Heart left ventricle (tissue), 16 donors: ENCODE measurements around the gene CCR1. TPM values are rescaled to one million over a fixed set of nuclear protein-coding genes. Genes with fewer than 3 reads are reported as not detected.
"Not testable (repeated sequence)": the region's sequence is repeated elsewhere in the genome, so short reads cannot be mapped to it uniquely, and the experiment has no call there.

ENCODE experiments used
- ATAC-seq, 4 donors: fragments of 200-7000 bp; cut with Tn5 transposase; one replicate each; pipeline ENCODE4 v1.9.1; 2020 to 2022; ENCODE audit warnings: moderate library complexity in 4 of 4, mild to moderate bottlenecking in 3 of 4, moderate number of reproducible peaks in 1 of 4
- DNase-seq, 5 donors: peaks; one replicate each; pipeline ENCODE4 v3.0.0-alpha.2; 2020
- H3K27ac ChIP-seq, 12 donors: fragments of 200-600 bp; sonication (generic) in 4 of 12; one replicate each; pipeline versions ENCODE4 v1.5.0 to v1.8.0; 2016 to 2022; ENCODE audit warnings: mild to moderate bottlenecking in 2 of 12
- H3K27me3 ChIP-seq, 9 donors: fragments of 200-600 bp; sonication (generic) in 2 of 9; one replicate each; pipeline versions ENCODE4 v1.5.1 to v1.8.0; 2016 to 2022; ENCODE audit warnings: mild to moderate bottlenecking in 3 of 9
- H3K36me3 ChIP-seq, 9 donors: fragments of 200-600 bp; sonication (generic) in 2 of 9; one replicate each; pipeline versions ENCODE4 v1.5.0 to v1.8.0; 2018 to 2022; ENCODE audit warnings: mild to moderate bottlenecking in 2 of 9
- H3K4me1 ChIP-seq, 12 donors: fragments of 200-600 bp; sonication (generic) in 4 of 12; one replicate each; pipeline versions ENCODE4 v1.5.0 to v1.8.0; 2016 to 2022; ENCODE audit warnings: mild to moderate bottlenecking in 3 of 12
- H3K4me3 ChIP-seq, 12 donors: fragments of 200-600 bp; sonication (generic) in 4 of 12; one replicate each; pipeline versions ENCODE4 v1.5.0 to v1.8.0; 2017 to 2022; ENCODE audit warnings: mild to moderate bottlenecking in 9 of 12, moderate library complexity in 4 of 12
- H3K9me3 ChIP-seq, 12 donors: fragments of 200-600 bp; sonication (generic) in 4 of 12; one replicate each; pipeline versions ENCODE4 v1.5.0 to v1.8.0; 2016 to 2022; ENCODE audit warnings: mild to moderate bottlenecking in 1 of 12
- CTCF ChIP-seq, 12 donors: fragments of 200-600 bp; sonication (generic) in 4 of 12; IDR thresholded peaks; one replicate each; pipeline versions ENCODE4 v1.5.0 to v1.8.0; 2018 to 2022; ENCODE audit warnings: antibody characterized with exemption in 12 of 12, mild to moderate bottlenecking in 5 of 12
- POLR2A ChIP-seq, 2 donors: fragments of 450-650 bp; IDR thresholded peaks; one replicate each; pipeline ENCODE4 v1.6.1; 2017; ENCODE audit warnings: antibody characterized with exemption in 2 of 2, mild to moderate bottlenecking in 2 of 2, moderate library complexity in 2 of 2
- WGBS, 4 donors: extraction: QIAGEN DNeasy Blood & Tissue Kit in 2 of 4; methylation state at CpG; one replicate each; pipeline versions ENCODE4 v1.1.5 to v1.1.7; 2013 to 2018; 5-methylcytosine and 5-hydroxymethylcytosine counted together
- intact Hi-C, 10 donors: fragments of 100-400 bp; cut with DNase I; formaldehyde crosslinking; loops; one replicate each; pipeline versions ENCODE4 v1.11.1 to v1.14.2; 2022
- polyA plus RNA-seq, 2 donors: library from polyadenylated mRNA; stranded (reverse); fragments of 200-250 nt; gene quantifications; one replicate each; pipeline ENCODE4 v1.2.3, GENCODE V29; 2013
- total RNA-seq, 9 donors: library from RNA; depleted of rRNA in 2 of 9; stranded (reverse); fragments of >200 nt in 2 of 9; fragmentation: NEBNext Ultra II Directional in 3 of 9; extraction: Animal tissue kit (Norgen Biotek cat#: 25700) in 3 of 9; gene quantifications; one replicate each; pipeline versions ENCODE4 v1.1.0 to v1.2.4, GENCODE V29; 2016 to 2023
- donor health status: ischemic (EF 13 %, LVEDD 7.1; RV severe dilation, severe dysfunction).
- donor health status: healthy with polysubstance abuse.
- donor health status: DM: no; HTN: yes; CAD: no.
- donor health status: DM: no; HTN: no; CAD: no.
- donor health status: ischemic (EF 25% LVEDD 6.9; RV normal size, moderate dysfunction).
- donor health status: ischemic (EF 25% LVEDD 5.7; RV mildly dilated, moderate dysfunction).
- donor health status: healthy.
- donor health status: DM: yes; HTN: yes; CAD: no.
- donor health status: ischemic (EF 35%, LVEDD 5.7; RV mildly dilated, moderate dysfunction).
- donor health status: nonischemic (EF 11% LVEDD 7.7; RV severe dilation, severe dysfunction).
- donor health status: DM: yes; HTN: yes; CAD: no.
- donor health status: PGD.
- donor health status: ischemic (EF 29% LVEDD 5.4; RV normal size, mild dysfunction).
- donor health status: nonischemic (EF 23%, LVEDD 6.1; RV moderate dilation, normal function).

CCR1 gene
- total and polyA plus RNA-seq, 11 donors = 0.61 to 52.6 (median 2.3) TPM

GRCh38 chr3:46212101-46212500, 4.0 kb upstream of the CCR1 start:
- ATAC-seq = no peak
- no peak overlapping the region for H3K27ac ChIP-seq

GRCh38 chr3:46209746-46210470, 1.8 kb upstream of the CCR1 start:
- no peak for DNase-seq
- 72 to 94% (median 84%) methylated on average over 3 of the region's 3 CpGs for WGBS, 4 donors
- H3K9me3 ChIP-seq = no peaks in the 10 kb centered on the region
- H3K4me1 ChIP-seq = peaks cover 0 to 68% (median 0%) of the 10 kb centered on the region in 12 donors
- no peaks in the 10 kb centered on the region for H3K36me3 ChIP-seq
- no peak overlapping the region for H3K4me3 ChIP-seq
- intact Hi-C loops = loop anchor here in 1 of 10 donors (5.0 to 10.0 kb wide), 2 partner anchors 123 to 155 kb away; no protein-coding TSS in a partner anchor
- peak overlapping the region in 1 of 12 donors; percentile 90 for H3K27ac ChIP-seq
- H3K27me3 ChIP-seq = peaks cover 0 to 10% (median 3%) of the 10 kb centered on the region in 9 donors
- TF ChIP-seq CTCF (IDR thresholded peaks at IDR 0.05) = no peak
- no peak for TF ChIP-seq POLR2A (IDR thresholded peaks at IDR 0.05)
- ATAC-seq = no peak

More at GRCh38 chr3:46212101-46212500, 4.0 kb upstream of the CCR1 start:
- Histone ChIP-seq H3K4me1 (peaks cover 0 to 59% (median 0%) of the 10 kb centered on the region in 12 donors), H3K9me3 (no peaks in the 10 kb centered on the region), H3K4me3 (no peak overlapping the region), H3K27me3 (peaks cover 0 to 22% (median 3%) of the 10 kb centered on the region in 9 donors), H3K36me3 (no peaks in the 10 kb centered on the region)
- no peak for DNase-seq
- TF ChIP-seq CTCF (IDR thresholded peaks at IDR 0.05) = no peak
- TF ChIP-seq POLR2A (IDR thresholded peaks at IDR 0.05) = no peak
- intact Hi-C loops = loop anchor here in 1 of 10 donors (10.0 kb wide), 1 partner anchor 153 kb away; no protein-coding TSS in a partner anchor
- 72 to 79% (median 74%) methylated on average over 6 of the region's 6 CpGs for WGBS, 4 donors

GRCh38 chr3:46209053-46209452, 940 bp upstream of the CCR1 start:
- Histone ChIP-seq H3K36me3 (peaks cover 0 to under 1% (median 0%) of the 10 kb centered on the region in 9 donors), H3K9me3 (no peaks in the 10 kb centered on the region), H3K27ac (peak overlapping the region in 1 of 12 donors; percentile 90), H3K4me3 (no peak overlapping the region), H3K27me3 (peaks cover 0 to 3% (median 0%) of the 10 kb centered on the region in 9 donors), H3K4me1 (peaks cover 0 to 66% (median 0%) of the 10 kb centered on the region in 12 donors)
- DNase-seq (no peak), ATAC-seq (no peak)
- intact Hi-C loops = loop anchor here in 1 of 10 donors (5.0 kb wide), 1 partner anchor 122 kb away; no protein-coding TSS in a partner anchor
- 34 to 49% (median 40%) methylated on average over 2 of the region's 2 CpGs for WGBS, 4 donors
- TF ChIP-seq POLR2A (IDR thresholded peaks at IDR 0.05) = no peak
- no peak for TF ChIP-seq CTCF (IDR thresholded peaks at IDR 0.05)

GRCh38 chr3:46207514-46207913, 599 bp downstream of the CCR1 start:
- H3K27me3 ChIP-seq, DNase-seq, H3K9me3 ChIP-seq, ATAC-seq: not testable (repeated sequence)
- WGBS, 4 donors = 85 to 93% (median 90%) methylated on average over 6 of the region's 6 CpGs
- H3K4me3 ChIP-seq = peak overlapping the region in 9 of 12 donors; percentile 7 to 63 (median 27)
- H3K4me1 ChIP-seq = peaks cover 0 to 64% (median 0%) of the 10 kb centered on the region in 12 donors
- H3K27ac ChIP-seq = peak overlapping the region in 6 of 12 donors; percentile 10 to 90 (median 24)
- intact Hi-C loops = loop anchor here in 1 of 10 donors (5.0 kb wide), 1 partner anchor 120 kb away; no protein-coding TSS in a partner anchor
- peaks cover 0 to 15% (median 0%) of the 10 kb centered on the region in 9 donors for H3K36me3 ChIP-seq
